Spinal cord (tissue), 10 donors: ENCODE measurements around the gene OSTN. TPM values are rescaled to one million over a fixed set of nuclear protein-coding genes. Genes with fewer than 3 reads are reported as not detected.
"Not testable (repeated sequence)": the region's sequence is repeated elsewhere in the genome, so short reads cannot be mapped to it uniquely, and the experiment has no call there.

Source experiments
- DNase-seq, 6 donors: peaks; one replicate each; pipeline versions ENCODE4 v3.0.0 to v3.0.0-alpha.2; 2013 to 2015; ENCODE audit warnings: low spot score in 6 of 6, low read depth in 4 of 6
- H3K27ac ChIP-seq: one replicate; pipeline ENCODE4 v1.5.1; 2013; ENCODE audit warnings: low read depth, low read length, control low read depth
- H3K27me3 ChIP-seq: one replicate; pipeline ENCODE4 v1.6.1; 2013; ENCODE audit warnings: low read length; ENCODE audit not compliant: control insufficient read depth, insufficient read depth
- H3K36me3 ChIP-seq: one replicate; pipeline ENCODE4 v1.6.1; 2013; ENCODE audit warnings: low read length; ENCODE audit not compliant: control insufficient read depth, insufficient read depth
- H3K4me1 ChIP-seq: one replicate; pipeline ENCODE4 v1.6.1; 2013; ENCODE audit warnings: low read length; ENCODE audit not compliant: control insufficient read depth, insufficient read depth
- H3K4me3 ChIP-seq: one replicate; pipeline ENCODE4 v1.5.1; 2013; ENCODE audit warnings: low read depth, low read length, control low read depth
- H3K9me3 ChIP-seq: one replicate; pipeline ENCODE4 v1.6.1; 2013; ENCODE audit warnings: low read length; ENCODE audit not compliant: control insufficient read depth, insufficient read depth
- WGBS: methylation state at CpG from one replicate; pipeline ENCODE4 v1.1.5; 2013; ENCODE audit warnings: missing lambda C conversion rate; ENCODE audit not compliant: insufficient coverage; 5-methylcytosine and 5-hydroxymethylcytosine counted together
- polyA plus RNA-seq, 2 donors: library from polyadenylated mRNA; unstranded; fragments of 120-200 nt; gene quantifications; one replicate each; pipeline ENCODE4 v1.2.1, GENCODE V29; 2013; ENCODE audit not compliant: insufficient read length in 2 of 2
- total RNA-seq, 2 donors: library from RNA; depleted of rRNA in 1 of 2; stranded (reverse); fragments of 120-200 nt in 1 of 2; fragments of >200 nt in 1 of 2; gene quantifications; one replicate each; pipeline versions ENCODE4 v1.2.3 to v1.2.4, GENCODE V29; 2013 to 2014
- donor health status: healthy.

The OSTN gene
- total and polyA plus RNA-seq, 4 donors = 0.17 to 0.74 (median 0.53) TPM

DNA sequence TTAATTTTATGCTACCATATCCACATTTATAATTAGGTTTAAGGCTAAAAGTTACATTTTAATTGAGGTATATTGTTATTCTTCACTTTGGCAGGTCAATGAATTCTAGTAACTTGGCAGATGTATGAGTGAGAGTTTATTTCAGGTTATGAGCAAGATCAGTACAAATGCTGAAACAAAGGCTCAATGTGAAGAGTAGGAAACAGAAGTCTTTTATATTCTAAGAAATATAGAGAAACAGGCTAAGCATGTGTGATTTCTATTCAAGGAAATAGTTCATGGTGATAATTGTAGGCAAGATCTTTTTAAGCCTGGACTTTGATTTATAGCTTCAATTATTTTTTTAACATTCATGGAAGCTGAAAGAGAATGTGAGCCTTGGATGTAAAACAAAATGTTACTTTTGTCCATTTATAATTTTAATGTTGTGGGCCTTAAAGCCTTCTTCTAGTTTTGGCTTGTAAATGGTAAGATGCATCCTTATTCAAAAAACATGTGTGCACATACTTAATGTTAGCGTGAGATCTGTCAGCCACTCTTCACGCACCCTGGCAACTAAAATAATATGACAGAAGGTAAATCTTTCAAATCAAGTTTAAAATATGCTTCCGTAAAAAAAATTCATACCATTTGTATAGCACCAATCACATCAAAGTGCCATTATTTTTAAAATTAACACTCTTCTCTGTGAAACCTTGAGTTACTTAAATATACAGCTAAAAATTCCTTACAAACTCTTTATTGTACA, 22.8 kb upstream of the OSTN start:
- DNase-seq = peak in 1 of 6 donors; percentile 80
- no peaks in the 10 kb centered on the region for H3K4me1 ChIP-seq
- 90% methylated on average over 2 of the region's 3 CpGs for WGBS

DNA sequence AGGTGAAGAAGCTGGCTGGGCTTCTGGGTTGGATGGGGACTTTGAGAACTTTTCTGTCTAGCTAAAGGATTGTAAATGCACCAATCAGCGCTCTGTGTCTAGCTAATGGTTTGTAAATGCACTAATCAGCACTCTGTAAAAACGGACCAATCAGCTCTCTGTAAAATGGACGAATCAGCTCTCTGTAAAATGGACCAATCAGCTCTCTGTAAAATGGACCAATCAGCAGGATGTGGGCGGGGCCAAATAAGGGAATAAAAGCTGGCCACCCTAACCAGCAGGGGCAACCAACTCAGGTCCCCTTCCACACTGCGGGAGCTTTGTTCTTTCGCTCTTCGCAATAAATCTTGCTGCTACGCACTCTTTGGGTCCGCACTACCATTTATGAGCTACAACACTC, 13.7 kb upstream of the OSTN start:
- not testable (repeated sequence) for H3K4me3 ChIP-seq, H3K27me3 ChIP-seq, H3K9me3 ChIP-seq, H3K36me3 ChIP-seq, H3K4me1 ChIP-seq, H3K27ac ChIP-seq, DNase-seq
- 93% methylated on average over 9 of the region's 9 CpGs for WGBS

More for the DNA sequence above, 22.8 kb upstream of the OSTN start:
- Histone ChIP-seq H3K36me3 (no peaks in the 10 kb centered on the region), H3K4me3 (no peak overlapping the region), H3K9me3 (no peaks in the 10 kb centered on the region), H3K27me3 (no peaks in the 10 kb centered on the region), H3K27ac (no peak overlapping the region)

- H3K27me3 ChIP-seq, H3K27ac ChIP-seq, H3K9me3 ChIP-seq, H3K36me3 ChIP-seq, H3K4me3 ChIP-seq, DNase-seq, H3K4me1 ChIP-seq: not testable (repeated sequence)
- 83% methylated on average over 2 of the region's 5 CpGs for WGBS
Observed at GRCh38 chr3:191188246-191188645, 10.8 kb upstream of the OSTN start.

GRCh38 chr3:191192270-191192669, 6.8 kb upstream of the OSTN start:
- not testable (repeated sequence) for H3K27ac ChIP-seq, DNase-seq, H3K36me3 ChIP-seq, H3K4me1 ChIP-seq, H3K27me3 ChIP-seq, H3K9me3 ChIP-seq, H3K4me3 ChIP-seq
- 77% methylated on average over 3 of the region's 4 CpGs for WGBS

DNA sequence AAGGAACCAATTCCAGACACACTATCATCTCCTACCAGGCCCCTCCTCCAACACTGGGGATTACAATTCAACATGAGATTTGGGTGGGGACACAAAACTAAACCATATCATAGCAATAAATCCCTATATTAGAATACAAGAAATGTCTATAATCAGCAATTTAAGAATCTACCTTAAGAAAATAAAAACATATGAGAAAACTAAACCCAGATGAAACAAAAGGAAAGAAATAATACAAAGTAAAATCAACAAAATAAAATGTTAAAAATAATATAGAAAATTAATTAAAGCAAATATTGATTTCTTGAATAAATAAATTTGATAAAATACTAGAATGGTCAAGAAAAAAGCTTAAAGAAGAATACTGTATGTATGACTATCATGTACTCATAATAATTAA, 6.1 kb upstream of the OSTN start:
- DNase-seq = no peak

DNA sequence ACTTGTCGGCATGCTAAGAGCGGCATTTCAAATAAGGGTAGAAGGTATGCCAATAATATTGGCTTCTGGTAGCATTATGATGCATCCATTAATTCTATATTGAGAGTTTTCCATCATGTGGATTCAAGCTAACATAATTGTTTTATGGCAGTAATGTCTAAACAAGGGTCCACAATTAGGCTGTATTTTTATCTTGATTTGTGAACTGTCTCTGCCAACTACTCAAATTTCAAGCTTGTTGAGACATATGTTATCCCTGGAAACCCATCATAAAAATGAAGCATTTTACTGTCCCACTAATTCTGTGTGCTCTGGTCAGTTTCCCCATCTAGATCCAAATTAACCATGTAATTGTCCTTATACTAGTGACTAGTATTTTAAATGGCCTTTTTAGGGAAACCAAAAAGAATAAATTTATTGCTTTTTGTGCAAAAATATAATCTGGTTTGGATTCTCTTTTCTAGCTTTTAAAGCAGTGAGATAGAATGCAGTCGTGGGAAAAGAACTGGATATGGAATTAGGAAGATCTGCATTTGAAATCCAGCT, 1.2 kb upstream of the OSTN start:
- no peaks in the 10 kb centered on the region for H3K9me3 ChIP-seq

More for the DNA sequence above, 6.1 kb upstream of the OSTN start:
- Histone ChIP-seq H3K4me1 (no peaks in the 10 kb centered on the region), H3K27me3 (no peaks in the 10 kb centered on the region), H3K9me3 (no peaks in the 10 kb centered on the region), H3K4me3 (no peak overlapping the region), H3K27ac (no peak overlapping the region), H3K36me3 (no peaks in the 10 kb centered on the region)

GRCh38 chr3:191198480-191198879, 561 bp upstream of the OSTN start:
- Histone ChIP-seq H3K4me1 (no peaks in the 10 kb centered on the region), H3K27ac (no peak overlapping the region), H3K9me3 (no peaks in the 10 kb centered on the region), H3K36me3 (no peaks in the 10 kb centered on the region), H3K4me3 (no peak overlapping the region), H3K27me3 (no peaks in the 10 kb centered on the region)
- DNase-seq = peak in 1 of 6 donors; percentile 16
- 67% methylated on average over 1 of the region's 5 CpGs for WGBS

More for the DNA sequence above, 1.2 kb upstream of the OSTN start:
- WGBS = no CpG with 5 or more reads among the region's 3 CpGs
- no peaks in the 10 kb centered on the region for H3K27me3 ChIP-seq
- H3K36me3 ChIP-seq = no peaks in the 10 kb centered on the region
- no peak overlapping the region for H3K4me3 ChIP-seq
- no peak overlapping the region for H3K27ac ChIP-seq
- DNase-seq = peak in 1 of 6 donors; percentile 10
- H3K4me1 ChIP-seq = no peaks in the 10 kb centered on the region

DNA sequence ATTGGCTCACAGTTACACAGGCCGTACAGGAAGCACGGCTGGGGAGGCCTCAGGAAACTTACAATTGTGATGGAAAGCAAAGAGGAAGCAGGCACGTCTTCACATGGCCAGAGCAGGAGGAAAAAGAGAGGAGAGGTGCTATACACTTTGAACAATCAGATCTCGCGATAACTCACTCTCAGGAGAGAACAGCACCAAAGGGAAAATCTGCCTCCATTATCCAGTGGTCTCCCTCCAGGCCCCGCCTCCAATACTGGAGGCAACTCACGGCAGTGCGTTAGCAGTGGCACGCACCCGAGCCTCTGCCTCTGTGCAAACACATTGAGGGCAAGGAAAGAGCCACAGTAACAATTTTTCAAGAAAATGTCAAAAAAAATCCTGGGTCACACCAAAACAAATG, 11.0 kb downstream of the OSTN start:
- WGBS = 87% methylated on average over 5 of the region's 10 CpGs
- no peaks in the 10 kb centered on the region for H3K27me3 ChIP-seq
- no peaks in the 10 kb centered on the region for H3K36me3 ChIP-seq
- H3K9me3 ChIP-seq = no peaks in the 10 kb centered on the region
- H3K4me3 ChIP-seq = no peak overlapping the region
- no peak overlapping the region for H3K27ac ChIP-seq
- H3K4me1 ChIP-seq = no peaks in the 10 kb centered on the region
- no peak for DNase-seq

DNA sequence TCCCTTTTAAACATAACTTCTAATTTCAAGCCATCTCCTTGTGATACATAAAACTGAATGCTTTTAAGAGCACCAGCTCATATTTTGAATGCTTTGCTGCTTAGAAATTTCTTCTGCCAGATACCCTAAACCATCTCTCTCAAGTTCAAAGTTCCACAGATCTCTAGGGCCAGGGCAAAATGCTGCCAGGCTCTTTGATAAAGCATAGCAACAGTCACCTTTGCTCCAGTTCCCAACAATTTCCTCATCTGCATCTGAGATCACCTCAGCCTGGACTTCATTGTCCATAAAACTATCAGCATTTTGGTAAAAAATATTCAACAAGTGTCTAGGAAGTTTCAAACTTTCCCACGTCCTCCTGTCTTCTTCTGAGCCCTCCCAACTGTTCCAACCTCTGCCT, 17.5 kb downstream of the OSTN start:
- DNase-seq = no peak
- 43% methylated on average over 1 of the region's 1 CpG for WGBS
- no peaks in the 10 kb centered on the region for H3K27me3 ChIP-seq
- no peaks in the 10 kb centered on the region for H3K4me1 ChIP-seq
- no peaks in the 10 kb centered on the region for H3K36me3 ChIP-seq
- no peak overlapping the region for H3K4me3 ChIP-seq
- H3K9me3 ChIP-seq = no peaks in the 10 kb centered on the region
- H3K27ac ChIP-seq = no peak overlapping the region

DNA sequence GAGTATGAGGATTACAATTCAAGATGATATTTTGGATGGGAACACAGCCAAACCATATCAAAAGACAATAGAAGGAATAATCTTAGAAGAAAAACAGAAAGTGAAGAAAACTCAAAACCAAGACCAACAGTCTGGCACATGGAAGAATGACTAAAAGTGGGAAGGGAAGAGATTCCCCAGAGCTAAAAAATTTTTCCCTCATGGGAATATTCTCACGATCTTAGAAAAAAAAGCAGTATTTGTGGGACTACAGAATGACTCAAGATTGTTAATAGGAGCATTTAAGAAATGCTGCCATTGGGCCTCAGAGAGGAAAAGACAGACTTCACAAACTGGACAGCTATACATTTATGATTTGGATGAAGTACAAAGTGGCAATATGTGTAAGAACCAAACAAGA, 18.3 kb downstream of the OSTN start:
- DNase-seq = no peak
- Histone ChIP-seq H3K4me3 (no peak overlapping the region), H3K27ac (no peak overlapping the region), H3K36me3 (no peaks in the 10 kb centered on the region), H3K27me3 (no peaks in the 10 kb centered on the region), H3K9me3 (no peaks in the 10 kb centered on the region), H3K4me1 (no peaks in the 10 kb centered on the region)
- WGBS = no CpG with 5 or more reads among the region's 1 CpG
